GM12874 (cell line): Measurements from ENCODE around the gene FKBP15.

ENCODE experiments used
- CTCF ChIP-seq: IDR thresholded peaks from 2 replicates; pipeline ENCODE4 v1.5.1; 2011; ENCODE audit warnings: low read depth, mild to moderate bottlenecking, control low read depth, low read length, moderate library complexity; ENCODE audit not compliant: insufficient read depth

FKBP15 gene

GRCh38 chr9:113139953-113140352 is 81.1 kb downstream of the FKBP15 start:
- no peak for TF ChIP-seq CTCF

GRCh38 chr9:113139225-113139829 is 81.8 kb downstream of the FKBP15 start:
- TF ChIP-seq CTCF, result no peak

GRCh38 chr9:113138760-113139159 is 82.3 kb downstream of the FKBP15 start:
- TF ChIP-seq CTCF, result no peak

- TF ChIP-seq CTCF, result no peak
These were observed 83.6 kb downstream of the FKBP15 start for GRCh38 chr9:113137196-113138168.

- no peak for TF ChIP-seq CTCF
These were observed 89.4 kb downstream of the FKBP15 start for GRCh38 chr9:113131689-113132151.

GRCh38 chr9:113129884-113130283 is 91.2 kb downstream of the FKBP15 start:
- TF ChIP-seq CTCF, result no peak

GRCh38 chr9:113129466-113129865 is 91.6 kb downstream of the FKBP15 start:
- no peak for TF ChIP-seq CTCF
